GM12878 (cell line): ENCODE data around the gene LMO7. TPM values are rescaled to one million over a fixed set of nuclear protein-coding genes. Genes with fewer than 3 reads are reported as not detected.

ENCODE experiments used
- ATAC-seq: fragments of 200-7000 bp; cut with Tn5 transposase; 3 replicates; pipeline ENCODE4 v1.9.1; 2020; ENCODE audit warnings: mild to moderate bottlenecking, moderate library complexity
- BruUV-seq: library from RNA; stranded (reverse); fragments of 400-500 nt; replicated peaks from 2 replicates; lab custom pipeline; 2021; lab: Mats Ljungman, UMichigan
- CTCF ChIA-PET: fragments of 300-600 bp; sonication (Branson Sonifier 250); formaldehyde crosslinking; extraction: SDS; loops from one replicate; lab custom pipeline; 2021; ENCODE audit warnings: inconsistent platforms; lab: Yijun Ruan, JAX
- POLR2A ChIA-PET: fragments of 350-600 bp; formaldehyde crosslinking; extraction: SDS; loops from one replicate; lab custom pipeline; 2021; ENCODE audit warnings: inconsistent platforms; lab: Charles Lee
- RAD21 ChIA-PET: fragments of 300-600 bp; sonication (Branson Sonifier 250); formaldehyde crosslinking; loops from one replicate; lab custom pipeline; 2023; ENCODE audit warnings: antibody characterized with exemption; ENCODE audit not compliant: unreplicated experiment; lab: Charles Lee
- SMC1A ChIA-PET: fragments of 300-600 bp; sonication (Branson Sonifier 250); formaldehyde crosslinking; loops from one replicate; lab custom pipeline; 2023; ENCODE audit not compliant: unreplicated experiment, uncharacterized antibody; lab: Charles Lee
- DNase-seq: peaks from one replicate; pipeline ENCODE4 v3.0.0-alpha.2; 2011; ENCODE audit warnings: low read depth, low spot score
- FAIRE-seq: peaks from 3 replicates; lab custom pipeline; 2011; peaks lifted over from hg19 to GRCh38; lab: Jason Lieb, UNC
- H2AFZ ChIP-seq: 2 replicates; pipeline ENCODE4 v1.6.0; 2011; ENCODE audit warnings: low read depth, low read length, control low read depth; ENCODE audit not compliant: control insufficient read depth
- H3K27ac ChIP-seq: 2 replicates; pipeline ENCODE4 v1.5.1; 2011; ENCODE audit warnings: control low read depth; ENCODE audit not compliant: control insufficient read depth, insufficient read depth
- H3K27me3 ChIP-seq, 2 experiments: replicated peaks in 1 of 2; 2 replicates each; pipeline versions ENCODE4 v1.6.0 to v1.6.1; 2011; ENCODE audit warnings: low read length in 1 of 2; ENCODE audit not compliant: control insufficient read depth in 2 of 2, insufficient read depth in 2 of 2
- H3K36me3 ChIP-seq, 2 experiments: 2 replicates each; pipeline ENCODE4 v1.5.1; 2011; ENCODE audit warnings: low read length in 1 of 2; ENCODE audit not compliant: control insufficient read depth in 2 of 2, insufficient read depth in 2 of 2
- H3K4me1 ChIP-seq: 2 replicates; pipeline ENCODE4 v1.6.1; 2011; ENCODE audit warnings: mild to moderate bottlenecking, low read length, moderate library complexity, mixed read lengths; ENCODE audit not compliant: control insufficient read depth, insufficient read depth
- H3K4me2 ChIP-seq: 2 replicates; pipeline ENCODE4 v1.6.0; 2011; ENCODE audit warnings: control low read depth; ENCODE audit not compliant: control insufficient read depth, insufficient read depth
- H3K4me3 ChIP-seq: fragments of 200-600 bp; sonication (generic); 2 replicates; pipeline ENCODE4 v1.5.1; 2016
- H3K79me2 ChIP-seq: 2 replicates; pipeline ENCODE4 v1.6.0; 2011; ENCODE audit warnings: low read length; ENCODE audit not compliant: control insufficient read depth, insufficient read depth
- H3K9ac ChIP-seq: 2 replicates; pipeline ENCODE4 v1.8.0; 2011; ENCODE audit warnings: low read length, control low read depth, mixed read lengths; ENCODE audit not compliant: control insufficient read depth, insufficient read depth
- H3K9me3 ChIP-seq: replicated peaks from 3 replicates; pipeline ENCODE4 v1.5.1; 2011; ENCODE audit warnings: mild to moderate bottlenecking, low read length; ENCODE audit not compliant: control insufficient read depth, insufficient read depth
- H4K20me1 ChIP-seq: 2 replicates; pipeline ENCODE4 v1.6.0; 2011; ENCODE audit not compliant: control insufficient read depth, insufficient read depth
- IKZF1 ChIP-seq: fragments of 450-650 bp; conservative IDR thresholded peaks from 2 replicates; pipeline ENCODE4 v1.6.1; 2017; ENCODE audit warnings: antibody characterized with exemption, mild to moderate bottlenecking
- JUND ChIP-seq: IDR thresholded peaks from 2 replicates; pipeline ENCODE4 v1.6.1; 2012; ENCODE audit warnings: low read depth, mild to moderate bottlenecking, low read length, improper control_type of control experiment, moderate library complexity
- KLF5 ChIP-seq: fragments of 450-650 bp; IDR thresholded peaks from 2 replicates; pipeline ENCODE4 v1.6.1; 2014; ENCODE audit warnings: mild to moderate bottlenecking; ENCODE audit not compliant: partially characterized antibody
- MAX ChIP-seq: IDR thresholded peaks from 2 replicates; pipeline ENCODE4 v1.6.1; 2012; ENCODE audit warnings: low read depth, low read length, improper control_type of control experiment
- NBN ChIP-seq: fragments of 450-650 bp; IDR thresholded peaks from 2 replicates; pipeline ENCODE4 v1.6.1; 2016
- NKRF ChIP-seq: fragments of 450-650 bp; conservative IDR thresholded peaks from 2 replicates; pipeline ENCODE4 v1.6.1; 2017; ENCODE audit warnings: mild to moderate bottlenecking, moderate library complexity
- RAD21 ChIP-seq: IDR thresholded peaks from 2 replicates; pipeline ENCODE4 v1.6.1; 2011; ENCODE audit warnings: mild to moderate bottlenecking, low read depth, low read length, moderate library complexity; ENCODE audit not compliant: insufficient read depth
- RB1 ChIP-seq: fragments of 450-650 bp; formaldehyde crosslinking; IDR thresholded peaks from 2 replicates; pipeline ENCODE4 v1.6.1; 2017; ENCODE audit warnings: mild to moderate bottlenecking, borderline replicate concordance
- SMAD5 ChIP-seq: IDR thresholded peaks from 2 replicates; pipeline ENCODE4 v1.6.1; 2016; ENCODE audit warnings: antibody characterized with exemption, low read depth
- SMC3 ChIP-seq: IDR thresholded peaks from 2 replicates; pipeline ENCODE4 v1.6.1; 2011; ENCODE audit warnings: low read length, improper control_type of control experiment, borderline replicate concordance
- ZNF687 ChIP-seq: fragments of 450-650 bp; IDR thresholded peaks from 2 replicates; pipeline ENCODE4 v1.6.1; 2017; ENCODE audit warnings: mild to moderate bottlenecking, moderate library complexity
- WGBS: methylation state at CpG from one replicate; pipeline ENCODE4 v1.1.6; 2016; ENCODE audit warnings: low lambda C conversion rate; ENCODE audit not compliant: insufficient replicate concordance, insufficient coverage; ENCODE audit errors: missing lambda C conversion rate; 5-methylcytosine and 5-hydroxymethylcytosine counted together
- in situ Hi-C: fragments of 300-500 bp; cut with MboI; formaldehyde crosslinking; loops from 9 replicates; pipeline ENCODE4 v1.14.3; 2018; ENCODE audit warnings: mixed read lengths
- intact Hi-C: fragments of 100-400 bp; cut with micrococcal nuclease; formaldehyde crosslinking; loops from one replicate; pipeline ENCODE4 v1.14.2; 2022; ENCODE audit not compliant: unreplicated experiment
- polyA plus RNA-seq, 11 experiments: library from polyadenylated mRNA; depleted of rRNA in 4 of 11; unstranded in 6 of 11; stranded (reverse) in 5 of 11; fragments of >200 nt; fragmentation: Nextera tagmentation in 4 of 11; fragmentation: Illumina TruSeq in 1 of 11; extraction: Ambion mirVana in 4 of 11; extraction: Trizol in 1 of 11; gene quantifications; 1 replicate in 1 of 11; 2 replicates in 10 of 11; pipeline versions ENCODE4 v1.2.1 to v1.2.3, GENCODE V29; 2011 to 2016; ENCODE audit warnings: inconsistent platforms in 2 of 11, missing spikeins in 2 of 11, low read depth in 1 of 11
- total RNA-seq, 4 experiments: library from RNA; depleted of rRNA in 3 of 4; stranded (reverse); fragments of >200 nt in 3 of 4; fragmentation: Illumina TruSeq in 1 of 4; extraction: Trizol in 1 of 4; gene quantifications; 2 replicates each; pipeline versions ENCODE4 v1.2.1 to v1.2.3, GENCODE V29; 2013 to 2021

The LMO7 gene
- total and polyA plus RNA-seq, 10 of the 15 experiments (the other 5 are each of a cell fraction or from before 2014, with no cell fraction given), result 8.5 to 67.8 (median 36.8) TPM

- no TSS peak for BruUV-seq
- no peak for DNase-seq
- ATAC-seq, result no peak
- H3K27me3 ChIP-seq, result no peaks in the 10 kb centered on the region; a peak in 1 of 4 replicates
- no peak overlapping the region for H3K27ac ChIP-seq
- FAIRE-seq, result no peak
- no peak overlapping the region for H2AFZ ChIP-seq
- SMC1A ChIA-PET, result interaction anchor here (0.9 to 2.4 kb wide), 5 partner anchors 9 to 176 kb away, joined by 3 to 13 read pairs (median 4); no protein-coding TSS in a partner anchor
- no peaks in the 10 kb centered on the region for H3K9me3 ChIP-seq
- RAD21 ChIA-PET, result interaction anchor here (0.7 to 2.9 kb wide), 2 partner anchors 100 to 168 kb away, joined by 3 to 21 read pairs; no protein-coding TSS in a partner anchor
- H4K20me1 ChIP-seq, result no peaks in the 10 kb centered on the region
- 48% methylated on average over 5 of the region's 5 CpGs for WGBS
- TF ChIP-seq SMAD5, result no peak
- no peak for TF ChIP-seq NBN
- no peak for TF ChIP-seq KLF5
- no peak for TF ChIP-seq ZNF687
- TF ChIP-seq JUND, result no peak
- no peak for TF ChIP-seq MAX
- TF ChIP-seq SMC3, result no peak
- TF ChIP-seq RB1, result no peak
- no peak for TF ChIP-seq IKZF1
- TF ChIP-seq RAD21, result no peak
- no peak for TF ChIP-seq NKRF
- TF ChIP-seq, all 136 proteins: peak for 0
- Histone ChIP-seq H3K9ac (no peak overlapping the region), H3K79me2 (no peaks in the 10 kb centered on the region), H3K36me3 (no peaks in the 10 kb centered on the region), H3K4me2 (no peak overlapping the region), H3K4me1 (no peaks in the 10 kb centered on the region), H3K4me3 (no peak overlapping the region)
- in situ Hi-C loops (loop anchor here (5.0 kb wide), 1 partner anchor 167 kb away; no protein-coding TSS in a partner anchor), intact Hi-C loops (no loop called here)
- CTCF ChIA-PET, result interaction anchor here (0.7 to 3.6 kb wide), 4 partner anchors 10 to 609 kb away, joined by 3 to 26 read pairs (median 5); no protein-coding TSS in a partner anchor
- POLR2A ChIA-PET, result no interaction called here
These were observed 228.6 kb downstream of the LMO7 start for GRCh38 chr13:75864718-75865117.
